HCT116 (cell line): Measurements from ENCODE around the gene TDRD9.

Source experiments
- CTCF ChIP-seq, 3 experiments: fragments of 200-600 bp in 1 of 3; sonication (generic) in 1 of 3; IDR thresholded peaks in 2 of 3; conservative IDR thresholded peaks in 1 of 3; 2 replicates each; pipeline ENCODE4 v1.5.1; 2012 to 2017; ENCODE audit warnings: low read depth in 2 of 3, low read length in 2 of 3, antibody characterized with exemption in 1 of 3, borderline replicate concordance in 1 of 3, control low read depth in 1 of 3, mild to moderate bottlenecking in 1 of 3, mixed read lengths in 1 of 3, mixed run types in 1 of 3, moderate library complexity in 1 of 3; ENCODE audit not compliant: insufficient read depth in 1 of 3
- ZNF274 ChIP-seq: fragments of 200-500 bp; sonication (Bioruptor generic); IDR thresholded peaks from 2 replicates; pipeline ENCODE4 v1.6.1; 2014; ENCODE audit warnings: mild to moderate bottlenecking, low read depth, low read length, inconsistent platforms

GRCh38 chr14:103941462-103941861 lies 13.2 kb downstream of the TDRD9 start:
- TF ChIP-seq CTCF (IDR thresholded peaks at IDR 0.05 in 2 of 3, conservative IDR thresholded peaks at IDR 0.05 in 1 of 3; ENCODE audit: borderline replicate concordance in 1 of 3, insufficient read depth in 1 of 3, low read depth in 2 of 3, low read length in 2 of 3), result no peak
- TF ChIP-seq ZNF274, result no peak
